GM23338 (cell line): ENCODE measurements around the gene FCHSD2. TPM values are rescaled to one million over a fixed set of nuclear protein-coding genes. Genes with fewer than 3 reads are reported as not detected.

Experiments
- ATAC-seq: fragments of 200-7000 bp; cut with Tn5 transposase; 3 replicates; pipeline ENCODE4 v1.9.1; 2020
- DNase-seq: peaks from one replicate; pipeline ENCODE4 v3.0.0-alpha.2; 2015; ENCODE audit warnings: low spot score
- H2AFZ ChIP-seq: fragments of 200-600 bp; sonication (generic); 2 replicates; pipeline ENCODE4 v1.8.0; 2016; ENCODE audit warnings: antibody characterized with exemption, mild to moderate bottlenecking, moderate library complexity
- H3F3A ChIP-seq: fragments of 200-600 bp; sonication (generic); replicated peaks from 2 replicates; pipeline ENCODE4 v1.8.0; 2017; ENCODE audit warnings: antibody characterized with exemption, mixed run types, low read depth
- H3K27ac ChIP-seq: fragments of 200-600 bp; sonication (generic); 2 replicates; pipeline ENCODE4 v1.6.1; 2016; ENCODE audit warnings: low read depth
- H3K27me3 ChIP-seq: fragments of 200-600 bp; sonication (generic); 2 replicates; pipeline ENCODE4 v1.8.0; 2016; ENCODE audit warnings: mild to moderate bottlenecking, mixed run types, moderate library complexity; ENCODE audit not compliant: insufficient read depth
- H3K36me3 ChIP-seq: fragments of 200-600 bp; sonication (generic); 2 replicates; pipeline ENCODE4 v1.8.0; 2016; ENCODE audit warnings: mild to moderate bottlenecking; ENCODE audit not compliant: insufficient read depth
- H3K4me1 ChIP-seq: fragments of 200-600 bp; sonication (generic); 2 replicates; pipeline ENCODE4 v1.8.0; 2016; ENCODE audit warnings: mild to moderate bottlenecking, moderate library complexity; ENCODE audit not compliant: insufficient read depth
- H3K4me2 ChIP-seq: fragments of 200-600 bp; sonication (generic); 2 replicates; pipeline ENCODE4 v1.7.1; 2017; ENCODE audit warnings: mixed run types
- H3K4me3 ChIP-seq: fragments of 200-600 bp; sonication (generic); 2 replicates; pipeline ENCODE4 v1.6.1; 2016; ENCODE audit warnings: mixed run types
- H3K79me2 ChIP-seq: fragments of 200-600 bp; sonication (generic); replicated peaks from 2 replicates; pipeline ENCODE4 v1.8.0; 2017; ENCODE audit warnings: mild to moderate bottlenecking; ENCODE audit not compliant: insufficient read depth
- H3K9me2 ChIP-seq: fragments of 200-600 bp; sonication (generic); 2 replicates; pipeline ENCODE4 v1.8.0; 2017; ENCODE audit not compliant: insufficient read depth
- H4K20me1 ChIP-seq: fragments of 200-600 bp; sonication (generic); replicated peaks from 2 replicates; pipeline ENCODE4 v1.8.0; 2017; ENCODE audit warnings: mild to moderate bottlenecking; ENCODE audit not compliant: insufficient read depth
- H3K27ac Mint-ChIP-seq: 2 replicates; pipeline ENCODE4 v1.8.0; 2020; ENCODE audit warnings: inconsistent platforms, mild to moderate bottlenecking, moderate library complexity, mixed read lengths
- H3K27me3 Mint-ChIP-seq: 3 replicates; pipeline ENCODE4 v1.8.0; 2022; ENCODE audit warnings: low read depth, mild to moderate bottlenecking, moderate library complexity, mixed read lengths, inconsistent platforms; ENCODE audit not compliant: insufficient read depth, poor library complexity
- H3K36me3 Mint-ChIP-seq: 3 replicates; pipeline ENCODE4 v1.8.0; 2021; ENCODE audit warnings: low read depth, mild to moderate bottlenecking, inconsistent platforms, moderate library complexity, mixed read lengths
- H3K4me1 Mint-ChIP-seq: 3 replicates; pipeline ENCODE4 v1.8.0; 2020; ENCODE audit warnings: mild to moderate bottlenecking, inconsistent platforms, mixed read lengths
- H3K4me3 Mint-ChIP-seq: 3 replicates; pipeline ENCODE4 v1.8.0; 2021; ENCODE audit warnings: moderate library complexity, mild to moderate bottlenecking, inconsistent platforms, mixed read lengths
- H3K9me3 Mint-ChIP-seq: 3 replicates; pipeline ENCODE4 v1.8.0; 2020; ENCODE audit warnings: moderate library complexity, mild to moderate bottlenecking, inconsistent platforms, mixed read lengths
- CREB1 ChIP-seq: fragments of 250-450 bp; sonication (Bioruptor Pico); IDR thresholded peaks from 2 replicates; pipeline ENCODE4 v1.5.0; 2020; ENCODE audit warnings: low read depth, mild to moderate bottlenecking, moderate library complexity
- EZH2 ChIP-seq: fragments of 200-600 bp; sonication (generic); IDR thresholded peaks from one replicate; pipeline ENCODE4 v1.8.0; 2017; ENCODE audit warnings: antibody characterized with exemption, mild to moderate bottlenecking, low read depth; ENCODE audit not compliant: unreplicated experiment
- POLR2AphosphoS5 ChIP-seq: IDR thresholded peaks from 2 replicates; pipeline ENCODE4 v1.6.1; 2016; ENCODE audit warnings: antibody characterized with exemption, low read depth
- ZNF331 ChIP-seq: fragments of 250-450 bp; sonication (Bioruptor Pico); IDR thresholded peaks from 2 replicates; pipeline ENCODE4 v1.5.0; 2020; ENCODE audit warnings: low read depth, mild to moderate bottlenecking, moderate library complexity
- ZNF462 ChIP-seq: fragments of 250-450 bp; sonication (Bioruptor Pico); IDR thresholded peaks from 2 replicates; pipeline ENCODE4 v1.5.0; 2020; ENCODE audit warnings: mild to moderate bottlenecking, moderate library complexity
- polyA plus RNA-seq: library from polyadenylated mRNA; unstranded; fragments of >200 nt; fragmentation: Nextera tagmentation; extraction: Ambion mirVana; gene quantifications from 2 replicates; pipeline ENCODE4 v1.2.1, GENCODE V29; 2016
- total RNA-seq: library from RNA; depleted of rRNA; stranded (reverse); fragments of >200 nt; shearing (Covaris generic); gene quantifications from 2 replicates; pipeline ENCODE4 v1.2.3, GENCODE V29; 2014

The FCHSD2 gene
- total and polyA plus RNA-seq, 2 experiments from 2014 or later: 3.6 to 5.2 TPM

GRCh38 chr11:72869831-72870230, 272.3 kb downstream of the FCHSD2 start (continued):
- TF ChIP-seq ZNF462 (CRISPR knock-in tag) (no peak), ZNF331 (CRISPR knock-in tag) (no peak), EZH2 (no peak)

GRCh38 chr11:72867970-72868369, 274.1 kb downstream of the FCHSD2 start:
- Mint-ChIP-seq H3K4me3 (no peak overlapping the region), H3K36me3 (no peaks in the 10 kb centered on the region), H3K9me3 (no peaks in the 10 kb centered on the region), H3K27me3 (no peaks in the 10 kb centered on the region), H3K27ac (no peak overlapping the region), H3K4me1 (no peaks in the 10 kb centered on the region; the same call in 2 of the 3 replicates)
- DNase-seq: no peak
- no peak for TF ChIP-seq CREB1 (CRISPR knock-in tag)
- no peak for TF ChIP-seq POLR2AphosphoS5
- H4K20me1 ChIP-seq: no peaks in the 10 kb centered on the region
- H3K27ac ChIP-seq: no peak overlapping the region
- no peaks in the 10 kb centered on the region for H3K79me2 ChIP-seq
- H2AFZ ChIP-seq: no peak overlapping the region
- H3K9me2 ChIP-seq: no peaks in the 10 kb centered on the region
- 0 out of 2 replicates have a peak, but pooled peaks cover 4% of the 10 kb centered on the region for H3K4me1 ChIP-seq
- H3K4me3 ChIP-seq: no peak overlapping the region
- ATAC-seq: no peak
- no peaks in the 10 kb centered on the region for H3K36me3 ChIP-seq
- H3F3A ChIP-seq: no peaks in the 10 kb centered on the region
- no peak overlapping the region for H3K4me2 ChIP-seq
- H3K27me3 ChIP-seq: no peaks in the 10 kb centered on the region
